Type B pancreatic cell (in vitro differentiated cells): Measurements from ENCODE around the gene TRA2A. TPM values are rescaled to one million over a fixed set of nuclear protein-coding genes. Genes with fewer than 3 reads are reported as not detected.

Experiments used
- DNase-seq: peaks from one replicate; pipeline ENCODE4 v3.0.0; 2021; ENCODE audit warnings: mixed read lengths; ENCODE audit not compliant: unreplicated experiment; ENCODE audit errors: extremely low spot score
- H3K27ac Mint-ChIP-seq: 2 replicates; pipeline ENCODE4 v1.8.0; 2021; ENCODE audit warnings: mild to moderate bottlenecking, mixed read lengths
- H3K27me3 Mint-ChIP-seq: 2 replicates; pipeline ENCODE4 v1.8.0; 2021; ENCODE audit warnings: mixed read lengths
- H3K36me3 Mint-ChIP-seq: 2 replicates; pipeline ENCODE4 v1.8.0; 2021; ENCODE audit warnings: mixed read lengths
- H3K4me1 Mint-ChIP-seq: one replicate; pipeline ENCODE4 v1.8.0; 2021; ENCODE audit warnings: mixed read lengths; ENCODE audit not compliant: unreplicated experiment
- H3K4me3 Mint-ChIP-seq: 2 replicates; pipeline ENCODE4 v1.8.0; 2021; ENCODE audit warnings: mild to moderate bottlenecking, mixed read lengths
- H3K9me3 Mint-ChIP-seq: 2 replicates; pipeline ENCODE4 v1.8.0; 2021; ENCODE audit warnings: mixed read lengths
- total RNA-seq: library from RNA; stranded (reverse); gene quantifications from 2 replicates; pipeline ENCODE4 v1.2.1, GENCODE V29; 2021; ENCODE audit warnings: low replicate concordance
- TF ChIP-seq, protein P1 (sequence below): fragments of 200-600 bp; sonication (generic); conservative IDR thresholded peaks from 2 replicates; pipeline ENCODE4 v1.5.0; 2021; ENCODE audit warnings: antibody characterized with exemption, mild to moderate bottlenecking

The TRA2A gene
- total RNA-seq, 1 donor from 2014 or later = 116 TPM

DNA sequence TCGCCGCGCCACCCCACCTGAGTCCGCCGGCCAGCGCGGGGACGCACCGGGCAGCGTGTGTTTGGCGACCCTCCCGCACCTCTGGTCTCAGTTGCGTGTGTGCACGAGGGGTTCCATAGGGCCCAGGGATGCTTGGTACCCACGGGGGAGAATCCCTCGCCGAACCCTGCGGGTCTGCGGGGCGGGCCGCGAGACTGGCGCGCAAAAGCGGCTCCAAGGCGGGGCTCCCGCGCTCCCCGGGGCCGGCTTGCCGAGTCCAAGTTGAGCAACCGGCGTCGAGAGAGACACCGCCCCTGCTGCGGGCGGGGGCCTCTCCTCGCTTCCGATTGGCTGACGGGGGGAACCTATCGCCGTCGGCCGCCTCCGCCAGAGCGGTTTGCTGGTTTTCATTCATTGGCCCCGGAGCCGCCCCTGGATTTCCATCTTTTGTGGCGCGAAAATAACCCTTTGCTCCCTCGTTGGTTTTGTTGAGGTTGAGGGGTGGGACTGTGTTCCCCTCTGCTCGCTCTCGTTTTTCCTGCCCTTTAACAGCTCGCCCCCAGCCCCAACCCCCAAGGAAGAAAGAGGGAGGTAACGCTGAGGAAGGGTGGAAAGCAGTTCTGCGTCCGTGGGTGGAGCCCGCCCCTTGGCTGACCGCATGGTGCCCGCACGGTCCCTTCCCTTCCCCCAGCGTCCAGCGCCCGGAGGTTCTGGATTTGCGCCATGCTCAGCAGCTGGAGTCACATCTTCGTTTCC is 57.5 kb downstream of the TRA2A start:
- peak overlapping the region; percentile 95 for H3K27ac Mint-ChIP-seq

DNA sequence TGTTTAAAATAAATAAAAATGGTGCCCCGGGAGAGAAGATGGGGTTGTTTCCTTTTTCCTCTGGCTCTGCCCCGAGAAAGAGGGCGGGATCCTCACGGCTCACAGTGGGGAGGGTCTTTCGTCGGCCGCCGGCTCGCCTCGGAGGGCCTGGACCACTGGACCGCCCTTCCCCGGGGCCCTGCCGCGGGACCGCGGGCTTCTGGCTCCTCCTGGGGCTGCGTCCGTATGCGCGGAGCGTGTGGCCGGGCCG is 58.0 kb downstream of the TRA2A start:
- Mint-ChIP-seq H3K4me1 (peaks cover 23% of the 10 kb centered on the region), H3K4me3 (peak overlapping the region; percentile 97), H3K27me3 (no peaks in the 10 kb centered on the region), H3K9me3 (no peaks in the 10 kb centered on the region), H3K36me3 (no peaks in the 10 kb centered on the region), H3K27ac (peak overlapping the region; percentile 95)
- TF ChIP-seq, protein P1, sequence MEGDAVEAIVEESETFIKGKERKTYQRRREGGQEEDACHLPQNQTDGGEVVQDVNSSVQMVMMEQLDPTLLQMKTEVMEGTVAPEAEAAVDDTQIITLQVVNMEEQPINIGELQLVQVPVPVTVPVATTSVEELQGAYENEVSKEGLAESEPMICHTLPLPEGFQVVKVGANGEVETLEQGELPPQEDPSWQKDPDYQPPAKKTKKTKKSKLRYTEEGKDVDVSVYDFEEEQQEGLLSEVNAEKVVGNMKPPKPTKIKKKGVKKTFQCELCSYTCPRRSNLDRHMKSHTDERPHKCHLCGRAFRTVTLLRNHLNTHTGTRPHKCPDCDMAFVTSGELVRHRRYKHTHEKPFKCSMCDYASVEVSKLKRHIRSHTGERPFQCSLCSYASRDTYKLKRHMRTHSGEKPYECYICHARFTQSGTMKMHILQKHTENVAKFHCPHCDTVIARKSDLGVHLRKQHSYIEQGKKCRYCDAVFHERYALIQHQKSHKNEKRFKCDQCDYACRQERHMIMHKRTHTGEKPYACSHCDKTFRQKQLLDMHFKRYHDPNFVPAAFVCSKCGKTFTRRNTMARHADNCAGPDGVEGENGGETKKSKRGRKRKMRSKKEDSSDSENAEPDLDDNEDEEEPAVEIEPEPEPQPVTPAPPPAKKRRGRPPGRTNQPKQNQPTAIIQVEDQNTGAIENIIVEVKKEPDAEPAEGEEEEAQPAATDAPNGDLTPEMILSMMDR = no peak
- no peak for DNase-seq

More for the DNA sequence above, 57.5 kb downstream of the TRA2A start:
- H3K36me3 Mint-ChIP-seq = no peaks in the 10 kb centered on the region
- no peaks in the 10 kb centered on the region for H3K27me3 Mint-ChIP-seq
- H3K9me3 Mint-ChIP-seq = no peaks in the 10 kb centered on the region
- H3K4me3 Mint-ChIP-seq = peak overlapping the region; percentile 97
- H3K4me1 Mint-ChIP-seq = peaks cover 23% of the 10 kb centered on the region
- TF ChIP-seq, protein P1 = no peak
- peak; percentile 98 for DNase-seq

DNA sequence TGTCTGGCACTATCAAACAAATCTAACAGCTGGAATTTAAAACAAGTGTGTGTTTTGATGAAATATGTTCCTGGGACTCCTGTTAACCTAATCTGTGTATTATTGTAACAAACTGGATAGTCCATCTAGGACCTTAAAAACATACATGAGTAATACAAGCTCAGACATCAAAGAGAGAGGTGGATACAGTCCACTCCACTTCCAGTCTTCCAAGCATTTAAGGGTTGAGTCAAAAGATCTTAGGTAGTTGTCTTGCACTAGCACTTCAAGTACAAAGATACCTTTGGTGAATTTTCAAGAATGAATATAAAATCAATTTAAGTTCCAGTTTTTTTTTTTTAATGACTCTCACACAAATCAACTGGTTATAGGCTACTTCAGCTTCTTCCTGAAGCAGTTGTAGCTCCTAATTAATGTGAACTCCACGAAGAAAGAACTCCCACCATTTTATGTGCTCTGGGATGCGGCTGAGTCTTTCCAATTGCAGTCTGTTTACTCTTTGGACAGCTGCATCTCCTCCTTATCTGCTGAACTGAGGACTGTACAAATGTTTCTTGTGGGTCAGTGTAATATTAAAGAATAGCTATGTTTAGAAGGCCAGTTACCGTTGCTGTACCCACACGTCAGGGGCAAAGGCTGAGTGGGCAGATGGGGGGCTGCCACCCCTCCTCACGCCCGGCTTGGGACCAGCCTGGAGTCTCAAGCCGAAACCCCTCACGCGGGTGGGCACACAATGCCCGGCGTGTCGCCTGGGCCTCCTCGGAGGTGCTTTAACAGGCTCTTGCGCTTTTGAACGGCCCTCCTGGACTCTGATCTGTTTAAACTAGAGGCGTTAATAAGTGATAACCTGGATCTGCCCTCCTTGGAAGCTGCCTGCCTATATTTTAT is 58.6 kb downstream of the TRA2A start:
- Mint-ChIP-seq H3K9me3 (no peaks in the 10 kb centered on the region), H3K27me3 (no peaks in the 10 kb centered on the region), H3K36me3 (no peaks in the 10 kb centered on the region), H3K4me1 (peaks cover 19% of the 10 kb centered on the region), H3K4me3 (peak overlapping the region; percentile 97), H3K27ac (peak overlapping the region; percentile 95)
- TF ChIP-seq, protein P1 = no peak
- DNase-seq = no peak

DNA sequence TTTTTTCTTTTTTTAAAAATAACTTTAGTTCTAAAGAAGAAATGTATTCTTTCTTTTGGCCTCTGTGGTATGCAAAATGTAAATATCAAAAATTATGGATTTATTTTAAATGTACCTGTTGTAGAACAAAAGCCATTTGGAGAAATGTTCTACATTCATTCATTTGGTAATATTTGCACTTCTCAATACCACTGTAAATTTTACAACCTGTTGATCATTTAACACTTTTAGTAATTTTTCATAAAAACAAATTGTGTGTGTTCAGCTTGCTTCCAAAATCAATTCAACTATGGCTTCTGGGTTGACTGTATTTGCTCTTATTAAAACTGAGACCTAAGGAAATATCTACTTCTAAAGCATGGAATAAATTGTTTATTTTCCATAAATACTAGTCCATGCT is 59.2 kb downstream of the TRA2A start:
- TF ChIP-seq, protein P1 = no peak
- peaks cover 19% of the 10 kb centered on the region for H3K4me1 Mint-ChIP-seq
- H3K27ac Mint-ChIP-seq = peak overlapping the region; percentile 95
- no peak for DNase-seq
- peak overlapping the region; percentile 97 for H3K4me3 Mint-ChIP-seq
- no peaks in the 10 kb centered on the region for H3K9me3 Mint-ChIP-seq
- H3K36me3 Mint-ChIP-seq = no peaks in the 10 kb centered on the region
- no peaks in the 10 kb centered on the region for H3K27me3 Mint-ChIP-seq

DNA sequence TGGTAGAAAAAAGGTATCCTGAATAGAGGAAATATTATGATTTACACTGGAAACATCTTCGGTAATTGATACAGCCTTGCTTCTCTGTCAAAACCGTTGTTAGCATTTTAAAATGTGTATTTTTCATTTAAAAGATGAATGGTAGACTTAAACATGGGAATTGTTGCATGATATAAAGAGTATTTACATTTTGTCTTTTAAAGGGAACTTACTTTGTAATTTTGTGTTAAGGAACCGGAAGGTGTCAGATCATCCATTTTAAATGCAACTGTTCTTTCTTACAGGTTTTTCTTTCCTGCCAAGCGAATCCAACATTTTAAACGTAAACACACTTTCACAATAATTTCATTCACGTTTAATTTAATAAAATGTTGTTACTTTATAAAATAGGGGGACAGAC is 59.7 kb downstream of the TRA2A start:
- H3K27ac Mint-ChIP-seq = peak overlapping the region; percentile 100
- TF ChIP-seq, protein P1 = no peak

More for the DNA sequence above, 59.7 kb downstream of the TRA2A start:
- H3K27me3 Mint-ChIP-seq = no peaks in the 10 kb centered on the region
- peaks cover 21% of the 10 kb centered on the region for H3K4me1 Mint-ChIP-seq
- DNase-seq = no peak
- H3K36me3 Mint-ChIP-seq = peaks cover 2% of the 10 kb centered on the region
- peak overlapping the region; percentile 91 for H3K4me3 Mint-ChIP-seq
- no peaks in the 10 kb centered on the region for H3K9me3 Mint-ChIP-seq
